Keratinocyte (primary cell): ENCODE results near the gene RECK.
A peak's percentile ranks its signal among the peaks of the same experiment; 100 is the strongest.

ENCODE experiments used
- EZH2 ChIP-seq: IDR thresholded peaks from one replicate; pipeline ENCODE4 v1.6.1; 2012; ENCODE audit warnings: inconsistent platforms, mild to moderate bottlenecking, low read length, moderate library complexity
- TF ChIP-seq, protein P1 (sequence below), 3 experiments: IDR thresholded peaks in 1 of 3; conservative IDR thresholded peaks in 1 of 3; optimal IDR thresholded peaks in 1 of 3; 2 replicates in 2 of 3; 3 replicates in 1 of 3; pipeline versions ENCODE3 to v1.5.1; 2011; ENCODE audit warnings: low read length in 3 of 3, mild to moderate bottlenecking in 3 of 3, moderate library complexity in 2 of 3, control low read depth in 1 of 3, inconsistent platforms in 1 of 3; ENCODE audit not compliant: insufficient read depth in 2 of 3; ENCODE audit errors: extremely low read depth in 1 of 3

DNA sequence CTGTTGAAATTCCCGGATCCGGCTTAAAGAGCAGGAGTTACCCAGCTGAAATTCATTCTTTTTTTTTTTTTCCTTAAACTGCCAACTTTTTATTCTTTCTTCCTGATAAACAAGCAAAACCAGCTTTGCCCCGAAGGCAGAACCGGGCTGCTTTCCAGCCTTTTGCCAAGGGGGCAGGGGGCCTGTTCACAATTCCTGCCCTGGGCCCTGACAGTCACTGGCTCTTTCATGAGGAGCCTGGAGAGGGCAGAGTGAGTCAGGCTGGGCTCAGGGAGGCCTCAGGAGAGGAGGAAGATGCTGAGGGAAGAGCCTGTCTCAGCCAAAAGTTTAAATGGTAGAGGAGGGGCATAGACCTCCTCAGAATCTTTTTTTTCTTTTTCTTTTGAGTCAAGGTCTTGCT, 104.6 kb downstream of the RECK start:
- TF ChIP-seq, protein P1, sequence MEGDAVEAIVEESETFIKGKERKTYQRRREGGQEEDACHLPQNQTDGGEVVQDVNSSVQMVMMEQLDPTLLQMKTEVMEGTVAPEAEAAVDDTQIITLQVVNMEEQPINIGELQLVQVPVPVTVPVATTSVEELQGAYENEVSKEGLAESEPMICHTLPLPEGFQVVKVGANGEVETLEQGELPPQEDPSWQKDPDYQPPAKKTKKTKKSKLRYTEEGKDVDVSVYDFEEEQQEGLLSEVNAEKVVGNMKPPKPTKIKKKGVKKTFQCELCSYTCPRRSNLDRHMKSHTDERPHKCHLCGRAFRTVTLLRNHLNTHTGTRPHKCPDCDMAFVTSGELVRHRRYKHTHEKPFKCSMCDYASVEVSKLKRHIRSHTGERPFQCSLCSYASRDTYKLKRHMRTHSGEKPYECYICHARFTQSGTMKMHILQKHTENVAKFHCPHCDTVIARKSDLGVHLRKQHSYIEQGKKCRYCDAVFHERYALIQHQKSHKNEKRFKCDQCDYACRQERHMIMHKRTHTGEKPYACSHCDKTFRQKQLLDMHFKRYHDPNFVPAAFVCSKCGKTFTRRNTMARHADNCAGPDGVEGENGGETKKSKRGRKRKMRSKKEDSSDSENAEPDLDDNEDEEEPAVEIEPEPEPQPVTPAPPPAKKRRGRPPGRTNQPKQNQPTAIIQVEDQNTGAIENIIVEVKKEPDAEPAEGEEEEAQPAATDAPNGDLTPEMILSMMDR (optimal IDR thresholded peaks at IDR 0.05 in 1 of 3, IDR thresholded peaks at IDR 0.05 in 1 of 3, conservative IDR thresholded peaks at IDR 0.05 in 1 of 3; ENCODE audit: extremely low read depth in 1 of 3, insufficient read depth in 2 of 3, low read length in 3 of 3): peak; percentile 31 to 49 (median 36)
- TF ChIP-seq EZH2: no peak
